HEK293T (cell line): ENCODE results near the gene HOXB4.

ENCODE experiments used
- FOXA1 ChIP-seq: fragments of 450-650 bp; IDR thresholded peaks from 2 replicates; pipeline ENCODE4 v1.6.1; 2016; ENCODE audit warnings: mild to moderate bottlenecking
- FOXK2 ChIP-seq: fragments of 450-650 bp; IDR thresholded peaks from 2 replicates; pipeline ENCODE4 v1.6.1; 2016; ENCODE audit warnings: mild to moderate bottlenecking
- FOXM1 ChIP-seq: fragments of 450-650 bp; IDR thresholded peaks from 2 replicates; pipeline ENCODE4 v1.6.1; 2017; ENCODE audit warnings: mild to moderate bottlenecking, borderline replicate concordance
- L3MBTL2 ChIP-seq: fragments of 450-650 bp; conservative IDR thresholded peaks from 2 replicates; pipeline ENCODE4 v1.6.1; 2016; ENCODE audit warnings: mild to moderate bottlenecking
- SUZ12 ChIP-seq: fragments of 450-650 bp; IDR thresholded peaks from 2 replicates; pipeline ENCODE4 v1.6.1; 2016; ENCODE audit warnings: mild to moderate bottlenecking
- TARDBP ChIP-seq: fragments of 450-650 bp; IDR thresholded peaks from 2 replicates; pipeline ENCODE4 v1.6.1; 2016
- ZNF384 ChIP-seq: fragments of 450-650 bp; IDR thresholded peaks from 2 replicates; pipeline ENCODE4 v1.6.1; 2016
- TF ChIP-seq, protein P1 (sequence below): fragments of 450-650 bp; IDR thresholded peaks from 2 replicates; pipeline ENCODE4 v1.6.1; 2016

DNA sequence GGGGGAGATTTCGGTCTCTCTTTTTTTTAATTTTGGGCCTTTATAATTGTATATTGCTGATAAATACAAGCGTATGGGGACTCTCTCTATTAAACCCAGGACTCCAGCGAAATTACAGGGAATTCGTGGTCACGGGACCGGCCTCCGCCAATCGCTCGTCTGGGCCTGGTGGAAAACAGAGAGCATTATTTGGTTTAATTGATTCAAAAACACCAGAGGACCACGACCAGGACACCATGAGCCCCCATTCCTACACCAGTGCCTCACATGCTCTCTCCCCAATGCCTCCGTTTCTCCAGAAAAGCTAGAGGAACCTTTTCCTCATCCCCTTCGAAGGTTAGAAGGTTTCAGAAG lies 33.2 kb downstream of the HOXB4 start, which contains the start of gene HOXB2:
- TF ChIP-seq ZNF384 = no peak
- TF ChIP-seq FOXA1 = no peak
- TF ChIP-seq FOXK2 = no peak
- no peak for TF ChIP-seq FOXM1
- TF ChIP-seq, protein P1, sequence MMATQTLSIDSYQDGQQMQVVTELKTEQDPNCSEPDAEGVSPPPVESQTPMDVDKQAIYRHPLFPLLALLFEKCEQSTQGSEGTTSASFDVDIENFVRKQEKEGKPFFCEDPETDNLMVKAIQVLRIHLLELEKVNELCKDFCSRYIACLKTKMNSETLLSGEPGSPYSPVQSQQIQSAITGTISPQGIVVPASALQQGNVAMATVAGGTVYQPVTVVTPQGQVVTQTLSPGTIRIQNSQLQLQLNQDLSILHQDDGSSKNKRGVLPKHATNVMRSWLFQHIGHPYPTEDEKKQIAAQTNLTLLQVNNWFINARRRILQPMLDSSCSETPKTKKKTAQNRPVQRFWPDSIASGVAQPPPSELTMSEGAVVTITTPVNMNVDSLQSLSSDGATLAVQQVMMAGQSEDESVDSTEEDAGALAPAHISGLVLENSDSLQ = no peak
- TF ChIP-seq SUZ12 = no peak
- no peak for TF ChIP-seq TARDBP
- no peak for TF ChIP-seq L3MBTL2
